K562 (cell line): ENCODE results near the gene CCNL2. TPM values are rescaled to one million over a fixed set of nuclear protein-coding genes. Genes with fewer than 3 reads are reported as not detected.

Experiments
- ATAC-seq: fragments of 200-7000 bp; cut with Tn5 transposase; 3 replicates; pipeline ENCODE4 v1.9.1; 2020; ENCODE audit warnings: moderate library complexity
- BruUV-seq: library from RNA; stranded (reverse); fragments of 400-500 nt; replicated peaks from 2 replicates; lab custom pipeline; 2021; lab: Mats Ljungman, UMichigan
- CTCF ChIA-PET: fragments of 300-600 bp; formaldehyde crosslinking; extraction: SDS; loops from one replicate; lab custom pipeline; 2021; ENCODE audit warnings: low intra/inter-chr PET ratio; lab: Yijun Ruan, JAX
- POLR2A ChIA-PET: fragments of 300-600, 350-650 bp; sonication (Branson Sonifier 250); formaldehyde crosslinking; extraction: SDS; loops from one replicate; lab custom pipeline; 2021; ENCODE audit warnings: antibody characterized with exemption, inconsistent platforms; lab: Yijun Ruan, JAX
- DNase-seq, 4 experiments: peaks; one replicate each; pipeline versions ENCODE4 v3.0.0 to v3.0.0-alpha.2; 2011 to 2018; ENCODE audit warnings: low spot score in 3 of 4, mixed read lengths in 3 of 4; ENCODE audit errors: extremely low read depth in 1 of 4
- FAIRE-seq: peaks from 2 replicates; lab custom pipeline; 2011; peaks lifted over from hg19 to GRCh38; lab: Jason Lieb, UNC
- H2AFZ ChIP-seq: 2 replicates; pipeline ENCODE4 v1.6.0; 2011; ENCODE audit warnings: low read depth, low read length, control low read depth, inconsistent platforms
- H3K27ac ChIP-seq: fragments of 200-600 bp; 3 replicates; pipeline ENCODE4 v1.8.0; 2011; ENCODE audit warnings: low read depth, mild to moderate bottlenecking, control low read depth, inconsistent platforms, low read length, moderate library complexity, mixed read lengths; ENCODE audit errors: extremely low read depth
- H3K27me3 ChIP-seq, 2 experiments: fragments of 300-600 bp in 1 of 2; 2 replicates in 1 of 2; 3 replicates in 1 of 2; pipeline versions ENCODE4 v1.6.0 to v1.8.0; 2011; ENCODE audit warnings: inconsistent platforms in 2 of 2, low read length in 2 of 2, mild to moderate bottlenecking in 1 of 2, mixed read lengths in 1 of 2, moderate library complexity in 1 of 2; ENCODE audit not compliant: control insufficient read depth in 2 of 2, insufficient read depth in 2 of 2
- H3K36me3 ChIP-seq: fragments of 300-600 bp; 3 replicates; pipeline ENCODE4 v1.8.0; 2011; ENCODE audit warnings: mild to moderate bottlenecking, low read length, inconsistent platforms; ENCODE audit not compliant: control insufficient read depth, insufficient read depth
- H3K4me1 ChIP-seq, 2 experiments: fragments of 200-600 bp in 1 of 2; replicated peaks in 1 of 2; 2 replicates in 1 of 2; 3 replicates in 1 of 2; pipeline versions ENCODE4 v1.5.1 to v1.8.0; 2011; ENCODE audit warnings: inconsistent platforms in 2 of 2, low read length in 2 of 2, mild to moderate bottlenecking in 1 of 2, mixed read lengths in 1 of 2, moderate library complexity in 1 of 2; ENCODE audit not compliant: control insufficient read depth in 2 of 2, insufficient read depth in 2 of 2
- H3K4me2 ChIP-seq: 2 replicates; pipeline ENCODE4 v1.6.1; 2011; ENCODE audit warnings: low read length, control low read depth, inconsistent platforms, mixed read lengths; ENCODE audit not compliant: insufficient read depth
- H3K4me3 ChIP-seq: fragments of 200-600 bp; sonication (generic), shearing (Covaris generic); 2 replicates; pipeline ENCODE4 v1.5.1; 2016; ENCODE audit warnings: control low read depth, inconsistent platforms
- H3K79me2 ChIP-seq: fragments of 200-600 bp; 3 replicates; pipeline ENCODE4 v1.8.0; 2011; ENCODE audit warnings: low read length, inconsistent platforms; ENCODE audit not compliant: control insufficient read depth, insufficient read depth
- H3K9ac ChIP-seq, 2 experiments: 2 replicates each; pipeline versions ENCODE4 v1.6.0 to v1.6.1; 2011; ENCODE audit warnings: low read depth in 2 of 2, low read length in 2 of 2, control low read depth in 1 of 2, inconsistent platforms in 1 of 2, mild to moderate bottlenecking in 1 of 2, mixed read lengths in 1 of 2; ENCODE audit not compliant: insufficient read depth in 1 of 2
- H3K9me1 ChIP-seq: one replicate; pipeline ENCODE4 v1.6.0; 2011; ENCODE audit warnings: inconsistent platforms, mild to moderate bottlenecking, low read length, moderate library complexity; ENCODE audit not compliant: control insufficient read depth, insufficient read depth
- H3K9me3 ChIP-seq: replicated peaks from 2 replicates; pipeline ENCODE4 v1.5.1; 2011; ENCODE audit warnings: low read depth, low read length, inconsistent platforms; ENCODE audit not compliant: control insufficient read depth, insufficient read depth
- H4K20me1 ChIP-seq: replicated peaks from 2 replicates; pipeline ENCODE4 v1.6.1; 2011; ENCODE audit warnings: low read length, inconsistent platforms, mixed read lengths; ENCODE audit not compliant: control insufficient read depth, insufficient read depth
- ARID1B ChIP-seq: fragments of 450-650 bp; IDR thresholded peaks from 2 replicates; pipeline ENCODE4 v1.6.1; 2016; ENCODE audit warnings: antibody characterized with exemption, mild to moderate bottlenecking, inconsistent platforms
- E2F4 ChIP-seq: sonication (generic); formaldehyde crosslinking; IDR thresholded peaks from 2 replicates; pipeline ENCODE4 v1.8.0; 2022; ENCODE audit warnings: mild to moderate bottlenecking, low read depth, missing genetic modification reagents
- EWSR1 ChIP-seq: fragments of 450-650 bp; IDR thresholded peaks from 2 replicates; pipeline ENCODE4 v1.6.1; 2018; ENCODE audit warnings: borderline replicate concordance, mild to moderate bottlenecking, low read depth, moderate library complexity; ENCODE audit not compliant: partially characterized antibody
- ILK ChIP-seq: fragments of 450-650 bp; IDR thresholded peaks from 2 replicates; pipeline ENCODE4 v1.6.1; 2016; ENCODE audit warnings: missing genetic modification characterization, low read depth, mild to moderate bottlenecking, missing compliant biosample characterization, moderate library complexity, borderline replicate concordance
- MED1 ChIP-seq: sonication (generic); formaldehyde crosslinking; IDR thresholded peaks from 2 replicates; pipeline ENCODE4 v1.8.1; 2023; ENCODE audit warnings: missing genetic modification reagents, borderline replicate concordance
- PTRF ChIP-seq: fragments of 450-650 bp; IDR thresholded peaks from 2 replicates; pipeline ENCODE4 v1.6.1; 2016; ENCODE audit warnings: mild to moderate bottlenecking, missing genetic modification characterization, missing compliant biosample characterization
- SFPQ ChIP-seq: fragments of 200-400 bp; formaldehyde crosslinking; IDR thresholded peaks from 2 replicates; pipeline ENCODE4 v1.6.1; 2017; ENCODE audit warnings: mild to moderate bottlenecking, low read depth, low read length, moderate library complexity
- SMARCA5 ChIP-seq: fragments of 450-650 bp; IDR thresholded peaks from 2 replicates; pipeline ENCODE4 v1.6.1; 2016
- SRF ChIP-seq, 2 experiments: fragments of 250-450, 450-650 bp in 1 of 2; sonication (Bioruptor Pico) in 1 of 2; sonication (generic) in 1 of 2; formaldehyde crosslinking; IDR thresholded peaks; 2 replicates each; pipeline versions ENCODE4 v1.5.0 to v1.5.1; 2020 to 2022; ENCODE audit warnings: mild to moderate bottlenecking in 1 of 2, missing genetic modification reagents in 1 of 2
- SRSF9 ChIP-seq: fragments of 200-400 bp; formaldehyde crosslinking; IDR thresholded peaks from 2 replicates; pipeline ENCODE4 v1.6.1; 2017; ENCODE audit warnings: low read depth, low read length, borderline replicate concordance
- THRAP3 ChIP-seq: fragments of 450-650 bp; IDR thresholded peaks from 2 replicates; pipeline ENCODE4 v1.6.1; 2016; ENCODE audit warnings: mild to moderate bottlenecking, inconsistent platforms, borderline replicate concordance
- ZNF77 ChIP-seq: fragments of 250-450 bp; sonication (Bioruptor Pico); IDR thresholded peaks from 2 replicates; pipeline ENCODE4 v1.5.0; 2020
- WGBS: fragments of 100-300 bp; shearing (Covaris generic); methylation state at CpG from one replicate; pipeline ENCODE4 v1.1.6; 2016; ENCODE audit warnings: low coverage, mixed read lengths; ENCODE audit not compliant: insufficient coverage; ENCODE audit errors: missing lambda C conversion rate; 5-methylcytosine and 5-hydroxymethylcytosine counted together
- in situ Hi-C: fragments of 300-500 bp; cut with MboI; formaldehyde crosslinking; loops from 4 replicates; pipeline ENCODE4 v1.15.0; 2018; ENCODE audit warnings: inconsistent platforms, mixed read lengths
- intact Hi-C: fragments of 100-400 bp; cut with micrococcal nuclease; formaldehyde crosslinking; loops from 2 replicates; pipeline ENCODE4 v1.14.2; 2022
- polyA plus RNA-seq, 8 experiments: library from polyadenylated mRNA; depleted of rRNA in 4 of 8; stranded (reverse) in 5 of 8; unstranded in 3 of 8; fragments of >200 nt; fragmentation: Nextera tagmentation in 2 of 8; fragmentation: Illumina TruSeq in 1 of 8; extraction: Ambion mirVana in 2 of 8; extraction: Trizol in 1 of 8; gene quantifications; 2 replicates each; pipeline versions ENCODE4 v1.2.1 to v1.2.3, GENCODE V29; 2011 to 2014; ENCODE audit warnings: inconsistent platforms in 1 of 8, missing spikeins in 1 of 8
- total RNA-seq, 7 experiments: library from RNA; depleted of rRNA in 6 of 7; stranded (reverse); fragments of >200 nt in 6 of 7; fragmentation: Illumina TruSeq in 2 of 7; extraction: Trizol in 2 of 7; gene quantifications; 2 replicates each; pipeline versions ENCODE4 v1.2.1 to v1.2.3, GENCODE V29; 2011 to 2021; ENCODE audit warnings: low replicate concordance in 1 of 7

Gene CCNL2
- total and polyA plus RNA-seq, 9 of the 15 experiments (the other 6 are each of a cell fraction or from before 2014, with no cell fraction given), result 2.8 to 287 (median 94.5) TPM

GRCh38 chr1:1434131-1434823, 35.1 kb upstream of the CCNL2 start:
- Histone ChIP-seq H3K9me1 (no peaks in the 10 kb centered on the region), H3K36me3 (no peaks in the 10 kb centered on the region), H3K4me1 (peaks cover 45 to 96% of the 10 kb centered on the region in 2 experiments), H2AFZ (peak overlapping the region; percentile 60; the same call in 1 of the 2 replicates), H3K27me3 (no peaks in the 10 kb centered on the region), H3K27ac (peak overlapping the region; percentile 57; the same call in 1 of the 3 replicates), H3K79me2 (no peaks in the 10 kb centered on the region; the same call in 2 of the 3 replicates), H3K9me3 (no peaks in the 10 kb centered on the region), H4K20me1 (no peaks in the 10 kb centered on the region), H3K4me3 (no peak overlapping the region), H3K9ac (peak overlapping the region; percentile 34 to 90; a peak in 3 of 4 replicates), H3K4me2 (peak overlapping the region; percentile 85; the same call in 1 of the 2 replicates)
- no peak for FAIRE-seq
- peak in 1 of 4 experiments; percentile 33 for DNase-seq
- intact Hi-C loops (no loop called here), in situ Hi-C loops (no loop called here)
- 0 out of 2 replicates have a peak, but pooled peaks have one; percentile 35 for TF ChIP-seq MED1 (CRISPR knock-in tag)
- TF ChIP-seq SMARCA5, result no peak
- TF ChIP-seq ZNF77 (CRISPR knock-in tag), result no peak
- no peak for TF ChIP-seq SFPQ
- TF ChIP-seq SRF (CRISPR knock-in tag; IDR thresholded peaks at IDR 0.05), result 0 out of 4 replicates have a peak, but pooled peaks of 1 of the 2 experiments have one; percentile 29
- no peak for TF ChIP-seq ARID1B
- no peak for TF ChIP-seq ILK
- 0 out of 2 replicates have a peak, but pooled peaks have one; percentile 29 for TF ChIP-seq THRAP3
- TF ChIP-seq E2F4 (CRISPR knock-in tag), result no peak
- TF ChIP-seq SRSF9, result no peak
- TF ChIP-seq EWSR1, result no peak
- TF ChIP-seq PTRF (tag), result no peak
- POLR2A ChIA-PET, result interaction anchor here (0.6 to 1.0 kb wide), 3 partner anchors 36 to 59 kb away, joined by 3 to 5 read pairs (median 3); partner anchors contain the start of gene AURKAIP1
- CTCF ChIA-PET, result no interaction called here
- 79% methylated on average over 25 of the region's 32 CpGs for WGBS
- ATAC-seq, result no peak
- BruUV-seq, result no TSS peak
